Uterus (tissue), 4 donors: ENCODE measurements around the gene HDAC4. TPM values are rescaled to one million over a fixed set of nuclear protein-coding genes. Genes with fewer than 3 reads are reported as not detected.

Experiments
- DNase-seq, 2 donors: peaks; one replicate each; pipeline ENCODE4 v3.0.0-alpha.2; 2019 to 2020
- H3K27ac ChIP-seq, 2 donors: fragments of 200-600 bp; sonication (generic); 1 replicate in 1 of 2; 2 replicates in 1 of 2; pipeline ENCODE4 v1.5.1; 2016 to 2018
- H3K27me3 ChIP-seq, 2 donors: fragments of 200-600 bp; sonication (generic); one replicate each; pipeline ENCODE4 v1.5.1; 2018 to 2019; ENCODE audit warnings: control low read depth in 1 of 2
- H3K36me3 ChIP-seq, 2 donors: fragments of 200-600 bp; sonication (generic); one replicate each; pipeline ENCODE4 v1.5.1; 2019; ENCODE audit warnings: control low read depth in 1 of 2
- H3K4me1 ChIP-seq, 2 donors: fragments of 200-600 bp; sonication (generic); one replicate each; pipeline ENCODE4 v1.5.1; 2018 to 2019; ENCODE audit warnings: control low read depth in 1 of 2
- H3K4me3 ChIP-seq, 2 donors: fragments of 200-600 bp; sonication (generic); 1 replicate in 1 of 2; 2 replicates in 1 of 2; pipeline ENCODE4 v1.5.1; 2018 to 2019; ENCODE audit warnings: mild to moderate bottlenecking in 1 of 2
- H3K9me3 ChIP-seq, 2 donors: fragments of 200-600 bp; sonication (generic); one replicate each; pipeline ENCODE4 v1.5.1; 2019; ENCODE audit warnings: control low read depth in 1 of 2
- POLR2A ChIP-seq, 2 donors: fragments of 450-650 bp; IDR thresholded peaks; one replicate each; pipeline ENCODE4 v1.6.1; 2016; ENCODE audit warnings: antibody characterized with exemption in 2 of 2, mild to moderate bottlenecking in 1 of 2, moderate library complexity in 1 of 2
- intact Hi-C: fragments of 100-400 bp; cut with DNase I; formaldehyde crosslinking; loops from one replicate; pipeline ENCODE4 v1.15.1; 2023; ENCODE audit warnings: low total_unique reads
- total RNA-seq, 4 donors: library from RNA; depleted of rRNA in 3 of 4; stranded (reverse); fragments of >200 nt in 3 of 4; gene quantifications; one replicate each; pipeline versions ENCODE4 v1.1.0 to v1.2.4, GENCODE V29; 2014 to 2023
- TF ChIP-seq, protein P1 (sequence below), 4 experiments: fragments of 200-600 bp in 2 of 4; fragments of 450-650 bp in 2 of 4; sonication (generic) in 2 of 4; IDR thresholded peaks; one replicate each; pipeline ENCODE4 v1.5.1; 2016 to 2019; ENCODE audit warnings: antibody characterized with exemption in 4 of 4, mild to moderate bottlenecking in 2 of 4, moderate library complexity in 1 of 4
- donor health status: DM: yes; HTN: yes; CAD: no.

Gene HDAC4
- total RNA-seq, 4 donors from 2014 or later, result 42.1 to 91.5 (median 73.4) TPM

DNA sequence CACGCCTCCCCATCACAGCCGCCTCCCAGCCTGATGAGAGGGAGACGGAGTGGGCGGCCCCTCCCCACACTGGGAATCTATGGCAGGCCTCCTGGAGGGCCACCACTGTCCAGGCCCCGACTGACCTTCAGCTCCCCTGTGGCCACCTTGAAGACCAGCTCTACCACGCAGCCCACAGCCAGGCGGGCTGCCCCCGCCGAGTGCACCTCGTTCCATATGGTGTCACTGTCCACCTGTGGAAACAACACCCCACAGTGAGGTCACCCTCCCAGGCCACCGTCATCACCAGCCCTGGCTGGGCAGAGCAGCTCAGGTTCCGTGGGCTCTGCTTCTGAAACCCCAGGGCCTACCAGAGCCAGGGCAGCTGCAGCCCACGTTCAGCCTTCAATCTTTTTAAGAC lies 310.9 kb downstream of the HDAC4 start:
- intact Hi-C loops, result no loop called here
- H3K9me3 ChIP-seq, result no peaks in the 10 kb centered on the region
- H3K27me3 ChIP-seq, result no peaks in the 10 kb centered on the region
- DNase-seq, result no peak
- no peaks in the 10 kb centered on the region for H3K36me3 ChIP-seq
- no peaks in the 10 kb centered on the region for H3K4me1 ChIP-seq
- no peak overlapping the region for H3K27ac ChIP-seq
- H3K4me3 ChIP-seq, result no peak overlapping the region
- no peak for TF ChIP-seq POLR2A (IDR thresholded peaks at IDR 0.05)

DNA sequence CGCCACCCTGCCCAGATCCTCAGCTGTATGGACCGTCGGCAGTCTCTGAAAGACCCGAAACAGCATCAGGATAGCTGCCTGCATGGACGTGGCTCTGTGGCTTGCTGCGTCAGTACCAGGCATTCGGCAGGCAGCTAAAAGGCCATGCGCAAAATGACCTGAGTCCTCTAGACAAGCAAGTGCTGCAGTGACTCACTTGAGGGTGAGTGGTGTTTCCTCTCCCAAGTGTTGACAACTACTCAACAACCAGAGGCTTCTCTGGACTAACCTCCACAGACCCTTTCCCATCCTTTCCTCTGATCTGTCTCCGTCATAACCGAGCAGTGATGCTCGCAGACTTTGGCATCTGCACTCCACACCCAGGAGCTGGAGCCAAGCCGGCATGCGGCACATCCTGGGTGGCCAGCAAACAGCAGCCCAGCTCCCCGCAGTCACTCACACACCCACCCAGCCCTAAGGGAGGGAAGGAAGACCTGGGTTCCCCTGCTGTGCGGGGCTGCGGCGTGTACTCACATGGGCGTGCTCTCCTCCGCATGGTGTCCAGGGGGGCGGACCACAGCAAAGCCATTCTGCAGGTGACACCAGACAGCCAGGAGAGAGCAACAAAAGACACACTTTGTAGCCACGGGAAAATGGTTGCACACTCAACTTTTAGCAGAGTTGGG lies 313.6 kb downstream of the HDAC4 start:
- no peak for DNase-seq
- H3K27me3 ChIP-seq, result no peaks in the 10 kb centered on the region
- H3K4me3 ChIP-seq, result no peak overlapping the region
- intact Hi-C loops, result no loop called here
- no peaks in the 10 kb centered on the region for H3K36me3 ChIP-seq
- H3K9me3 ChIP-seq, result no peaks in the 10 kb centered on the region
- TF ChIP-seq, protein P1, sequence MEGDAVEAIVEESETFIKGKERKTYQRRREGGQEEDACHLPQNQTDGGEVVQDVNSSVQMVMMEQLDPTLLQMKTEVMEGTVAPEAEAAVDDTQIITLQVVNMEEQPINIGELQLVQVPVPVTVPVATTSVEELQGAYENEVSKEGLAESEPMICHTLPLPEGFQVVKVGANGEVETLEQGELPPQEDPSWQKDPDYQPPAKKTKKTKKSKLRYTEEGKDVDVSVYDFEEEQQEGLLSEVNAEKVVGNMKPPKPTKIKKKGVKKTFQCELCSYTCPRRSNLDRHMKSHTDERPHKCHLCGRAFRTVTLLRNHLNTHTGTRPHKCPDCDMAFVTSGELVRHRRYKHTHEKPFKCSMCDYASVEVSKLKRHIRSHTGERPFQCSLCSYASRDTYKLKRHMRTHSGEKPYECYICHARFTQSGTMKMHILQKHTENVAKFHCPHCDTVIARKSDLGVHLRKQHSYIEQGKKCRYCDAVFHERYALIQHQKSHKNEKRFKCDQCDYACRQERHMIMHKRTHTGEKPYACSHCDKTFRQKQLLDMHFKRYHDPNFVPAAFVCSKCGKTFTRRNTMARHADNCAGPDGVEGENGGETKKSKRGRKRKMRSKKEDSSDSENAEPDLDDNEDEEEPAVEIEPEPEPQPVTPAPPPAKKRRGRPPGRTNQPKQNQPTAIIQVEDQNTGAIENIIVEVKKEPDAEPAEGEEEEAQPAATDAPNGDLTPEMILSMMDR (IDR thresholded peaks at IDR 0.05), result no peak
- no peak for TF ChIP-seq POLR2A (IDR thresholded peaks at IDR 0.05)
- no peaks in the 10 kb centered on the region for H3K4me1 ChIP-seq
- no peak overlapping the region for H3K27ac ChIP-seq

DNA sequence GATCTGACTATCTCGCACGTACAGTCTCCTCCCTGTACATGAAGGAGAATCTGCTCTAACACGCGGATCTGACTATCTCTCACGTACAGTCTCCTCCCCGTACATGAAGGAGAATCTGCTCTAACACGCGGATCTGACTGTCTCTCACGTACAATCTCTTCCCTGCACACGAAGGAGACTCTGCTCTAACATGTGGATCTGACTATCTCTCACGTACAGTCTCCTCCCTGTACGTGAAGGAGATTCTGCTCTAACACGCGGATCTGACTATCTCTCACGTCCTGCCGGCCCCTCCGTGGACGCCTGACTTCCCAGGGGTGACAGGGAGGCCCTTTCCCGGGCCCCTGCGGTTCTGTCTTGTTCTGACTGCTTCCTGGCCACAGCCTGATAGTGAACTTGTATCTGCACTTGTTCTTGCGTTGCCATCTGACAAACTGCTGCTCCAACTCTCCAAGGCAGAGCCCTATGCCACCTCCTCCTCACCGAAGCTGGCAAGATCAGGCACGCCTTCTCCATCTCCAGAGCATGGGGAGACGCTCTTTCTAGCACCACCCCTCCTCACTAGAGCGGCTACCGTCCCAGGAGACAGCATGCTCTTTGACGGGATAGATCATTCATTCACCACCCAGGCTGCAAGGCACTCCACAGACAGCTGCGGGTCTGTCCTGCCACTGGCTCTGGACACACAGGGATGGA lies 314.3 kb downstream of the HDAC4 start:
- Histone ChIP-seq H3K27ac (no peak overlapping the region), H3K4me1 (no peaks in the 10 kb centered on the region), H3K9me3 (no peaks in the 10 kb centered on the region), H3K36me3 (no peaks in the 10 kb centered on the region), H3K4me3 (no peak overlapping the region), H3K27me3 (no peaks in the 10 kb centered on the region)
- TF ChIP-seq, protein P1 (IDR thresholded peaks at IDR 0.05), result no peak
- no peak for TF ChIP-seq POLR2A (IDR thresholded peaks at IDR 0.05)
- DNase-seq, result no peak
- intact Hi-C loops, result no loop called here

DNA sequence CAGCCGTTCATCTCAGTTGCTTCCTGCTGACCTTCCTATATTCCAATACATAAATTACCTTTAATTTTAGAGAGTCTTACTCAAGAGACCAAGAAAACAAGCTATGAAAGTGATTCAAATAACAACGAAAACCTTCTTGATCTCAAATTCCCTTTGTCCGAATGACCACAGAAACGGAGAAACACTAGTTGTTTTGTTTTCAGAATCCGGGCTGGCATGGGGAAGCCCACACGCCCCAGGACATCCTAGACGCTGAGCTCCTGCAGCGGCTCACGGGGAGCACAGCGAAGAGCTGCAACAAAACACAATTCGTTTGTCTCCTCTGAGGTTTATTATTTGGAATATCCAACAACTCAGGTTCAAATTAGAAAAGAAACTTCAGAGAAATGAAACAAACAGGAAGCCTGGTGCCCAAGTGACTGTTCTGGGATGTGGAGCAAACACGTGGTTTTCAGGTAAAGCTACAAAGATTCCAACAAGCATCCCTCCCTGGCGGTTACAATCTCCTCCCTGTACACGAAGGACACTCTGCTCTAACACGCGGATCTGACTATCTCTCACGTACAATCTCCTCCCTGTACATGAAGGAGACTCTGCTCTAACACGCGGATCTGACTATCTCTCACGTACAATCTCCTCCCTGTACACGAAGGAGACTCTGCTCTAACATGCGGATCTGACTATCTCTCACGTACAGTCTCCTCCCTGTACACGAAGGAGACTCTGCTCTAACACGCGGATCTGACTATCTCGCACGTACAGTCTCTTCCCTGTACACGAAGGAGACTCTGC lies 315.4 kb downstream of the HDAC4 start:
- Histone ChIP-seq H3K4me1 (no peaks in the 10 kb centered on the region), H3K9me3 (no peaks in the 10 kb centered on the region), H3K27ac (no peak overlapping the region), H3K36me3 (no peaks in the 10 kb centered on the region), H3K27me3 (no peaks in the 10 kb centered on the region), H3K4me3 (no peak overlapping the region)
- intact Hi-C loops, result no loop called here
- no peak for DNase-seq
- TF ChIP-seq, protein P1 (IDR thresholded peaks at IDR 0.05), result no peak
- TF ChIP-seq POLR2A (IDR thresholded peaks at IDR 0.05), result no peak

DNA sequence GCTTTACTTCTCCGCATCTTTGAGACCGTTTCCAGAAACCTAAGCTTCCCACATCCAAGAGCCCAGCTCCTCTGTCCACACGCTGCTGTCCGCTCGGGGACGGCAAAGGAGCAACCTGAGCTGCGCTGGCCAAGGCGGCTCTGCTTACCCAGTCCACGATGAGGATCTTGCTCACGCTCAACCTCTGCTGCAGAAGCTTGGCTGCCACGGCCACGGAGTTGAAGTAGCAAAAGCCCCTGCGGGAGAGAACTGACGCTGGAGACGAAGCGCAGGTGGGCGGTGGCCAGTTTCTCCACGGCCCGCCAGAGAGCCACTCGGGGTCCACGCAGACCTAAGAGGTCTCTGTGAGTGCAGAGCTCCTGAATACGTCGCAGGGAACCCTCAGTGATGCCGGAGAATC lies 316.8 kb downstream of the HDAC4 start:
- no peaks in the 10 kb centered on the region for H3K36me3 ChIP-seq
- TF ChIP-seq, protein P1 (IDR thresholded peaks at IDR 0.05), result no peak
- TF ChIP-seq POLR2A (IDR thresholded peaks at IDR 0.05), result no peak
- intact Hi-C loops, result no loop called here
- no peak for DNase-seq
- no peaks in the 10 kb centered on the region for H3K4me1 ChIP-seq
- no peaks in the 10 kb centered on the region for H3K27me3 ChIP-seq
- no peak overlapping the region for H3K4me3 ChIP-seq
- no peaks in the 10 kb centered on the region for H3K9me3 ChIP-seq
- H3K27ac ChIP-seq, result no peak overlapping the region
